ENCODE measurements around the gene EVI5. TPM values are rescaled to one million over a fixed set of nuclear protein-coding genes. Genes with fewer than 3 reads are reported as not detected.
"Not testable (repeated sequence)": the region's sequence is repeated elsewhere in the genome, so short reads cannot be mapped to it uniquely, and the experiment has no call there.

The EVI5 gene
- polyA plus RNA-seq, 1 experiment = 28.5 TPM

- no peaks in the 10 kb centered on the region for H3K9me3 ChIP-seq (ENCODE audit: control insufficient read depth, insufficient read depth, low read length)
- POLR2A ChIA-PET = no interaction called here
- no peak for TF ChIP-seq CTCF (IDR thresholded peaks at IDR 0.05; ENCODE audit: low read depth, low read length)
- no peaks in the 10 kb centered on the region for H3K27me3 ChIP-seq (ENCODE audit: control insufficient read depth, insufficient read depth, low read length)
- CTCF ChIA-PET = no interaction called here
- H3K27ac ChIP-seq (ENCODE audit: low read depth, low read length) = no peak overlapping the region
- DNase-seq (ENCODE audit: low read depth, low spot score) = no peak
- no peak overlapping the region for H3K4me3 ChIP-seq (ENCODE audit: low read depth, low read length)
Measured at GRCh38 chr1:92721886-92722285, 63.0 kb downstream of the EVI5 start.

GRCh38 chr1:92721157-92721556 is 63.8 kb downstream of the EVI5 start:
- H3K4me3 ChIP-seq (ENCODE audit: low read depth, low read length); H3K9me3 ChIP-seq (ENCODE audit: control insufficient read depth, insufficient read depth, low read length); DNase-seq (ENCODE audit: low read depth, low spot score); CTCF ChIA-PET; H3K27me3 ChIP-seq (ENCODE audit: control insufficient read depth, insufficient read depth, low read length); POLR2A ChIA-PET; H3K27ac ChIP-seq (ENCODE audit: low read depth, low read length): not testable (repeated sequence)

- DNase-seq (ENCODE audit: low read depth, low spot score); H3K27me3 ChIP-seq (ENCODE audit: control insufficient read depth, insufficient read depth, low read length); H3K9me3 ChIP-seq (ENCODE audit: control insufficient read depth, insufficient read depth, low read length); POLR2A ChIA-PET; H3K4me3 ChIP-seq (ENCODE audit: low read depth, low read length); H3K27ac ChIP-seq (ENCODE audit: low read depth, low read length); CTCF ChIA-PET: not testable (repeated sequence)
Measured at GRCh38 chr1:92715476-92715951, 69.4 kb downstream of the EVI5 start.

GRCh38 chr1:92713939-92714338 is 71.0 kb downstream of the EVI5 start:
- no peaks in the 10 kb centered on the region for H3K9me3 ChIP-seq (ENCODE audit: control insufficient read depth, insufficient read depth, low read length)
- POLR2A ChIA-PET = no interaction called here
- H3K27me3 ChIP-seq (ENCODE audit: control insufficient read depth, insufficient read depth, low read length) = no peaks in the 10 kb centered on the region
- DNase-seq (ENCODE audit: low read depth, low spot score) = no peak
- H3K27ac ChIP-seq (ENCODE audit: low read depth, low read length) = no peak overlapping the region
- CTCF ChIA-PET = interaction anchor here (0.6 kb wide), 1 partner anchor 35 kb away, joined by 4 read pairs; no protein-coding TSS in a partner anchor
- no peak overlapping the region for H3K4me3 ChIP-seq (ENCODE audit: low read depth, low read length)
- TF ChIP-seq CTCF (IDR thresholded peaks at IDR 0.05; ENCODE audit: low read depth, low read length) = no peak

- CTCF ChIA-PET = interaction anchor here (1.0 kb wide), 1 partner anchor 37 kb away, joined by 4 read pairs; no protein-coding TSS in a partner anchor
Measured at GRCh38 chr1:92711473-92712165, 73.3 kb downstream of the EVI5 start.

More at GRCh38 chr1:92711473-92712165, 73.3 kb downstream of the EVI5 start:
- no peaks in the 10 kb centered on the region for H3K27me3 ChIP-seq (ENCODE audit: control insufficient read depth, insufficient read depth, low read length)
- TF ChIP-seq CTCF (IDR thresholded peaks at IDR 0.05; ENCODE audit: low read depth, low read length) = no peak
- no peak for DNase-seq (ENCODE audit: low read depth, low spot score)
- H3K27ac ChIP-seq (ENCODE audit: low read depth, low read length) = no peak overlapping the region
- POLR2A ChIA-PET = interaction anchor here (0.7 kb wide), 2 partner anchors 10 to 67 kb away, joined by 3 to 4 read pairs; no protein-coding TSS in a partner anchor
- no peak overlapping the region for H3K4me3 ChIP-seq (ENCODE audit: low read depth, low read length)
- no peaks in the 10 kb centered on the region for H3K9me3 ChIP-seq (ENCODE audit: control insufficient read depth, insufficient read depth, low read length)
